Gastrocnemius medialis (tissue), 4 donors: ENCODE measurements around the gene MRTFA.

Experiments
- POLR2A ChIP-seq, 2 donors: fragments of 450-650 bp; IDR thresholded peaks; one replicate each; pipeline ENCODE4 v1.6.1; 2017; ENCODE audit warnings: antibody characterized with exemption in 2 of 2, mild to moderate bottlenecking in 2 of 2, moderate library complexity in 2 of 2
- TF ChIP-seq, protein P1 (sequence below), 5 experiments: fragments of 450-650 bp in 3 of 5; fragments of 200-600 bp in 2 of 5; sonication (generic) in 2 of 5; IDR thresholded peaks in 4 of 5; conservative IDR thresholded peaks in 1 of 5; 1 replicate in 4 of 5; 2 replicates in 1 of 5; pipeline ENCODE4 v1.5.1; 2016 to 2019; ENCODE audit warnings: antibody characterized with exemption in 5 of 5, mild to moderate bottlenecking in 3 of 5, moderate library complexity in 3 of 5

DNA sequence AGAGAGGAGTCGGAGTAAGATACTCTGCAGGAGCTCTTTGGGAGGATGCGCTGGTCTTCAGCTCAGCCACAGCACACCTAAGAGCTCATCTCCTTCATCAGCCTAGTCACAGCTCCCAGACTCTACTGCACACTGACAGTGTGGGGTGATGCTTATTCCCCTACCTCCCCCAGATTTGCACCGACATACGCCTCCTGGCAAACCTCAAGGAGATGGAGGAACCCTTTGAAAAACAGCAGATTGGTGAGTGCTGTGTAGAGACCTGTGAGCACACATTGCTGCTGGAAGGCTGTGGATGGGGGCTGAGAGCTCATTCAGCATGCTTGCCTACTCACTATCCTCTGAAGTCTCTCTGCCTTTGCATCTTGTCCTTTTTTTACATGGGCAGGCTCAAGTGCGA is 275.4 kb downstream of the MRTFA start:
- TF ChIP-seq, protein P1, sequence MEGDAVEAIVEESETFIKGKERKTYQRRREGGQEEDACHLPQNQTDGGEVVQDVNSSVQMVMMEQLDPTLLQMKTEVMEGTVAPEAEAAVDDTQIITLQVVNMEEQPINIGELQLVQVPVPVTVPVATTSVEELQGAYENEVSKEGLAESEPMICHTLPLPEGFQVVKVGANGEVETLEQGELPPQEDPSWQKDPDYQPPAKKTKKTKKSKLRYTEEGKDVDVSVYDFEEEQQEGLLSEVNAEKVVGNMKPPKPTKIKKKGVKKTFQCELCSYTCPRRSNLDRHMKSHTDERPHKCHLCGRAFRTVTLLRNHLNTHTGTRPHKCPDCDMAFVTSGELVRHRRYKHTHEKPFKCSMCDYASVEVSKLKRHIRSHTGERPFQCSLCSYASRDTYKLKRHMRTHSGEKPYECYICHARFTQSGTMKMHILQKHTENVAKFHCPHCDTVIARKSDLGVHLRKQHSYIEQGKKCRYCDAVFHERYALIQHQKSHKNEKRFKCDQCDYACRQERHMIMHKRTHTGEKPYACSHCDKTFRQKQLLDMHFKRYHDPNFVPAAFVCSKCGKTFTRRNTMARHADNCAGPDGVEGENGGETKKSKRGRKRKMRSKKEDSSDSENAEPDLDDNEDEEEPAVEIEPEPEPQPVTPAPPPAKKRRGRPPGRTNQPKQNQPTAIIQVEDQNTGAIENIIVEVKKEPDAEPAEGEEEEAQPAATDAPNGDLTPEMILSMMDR (IDR thresholded peaks at IDR 0.05 in 4 of 5, conservative IDR thresholded peaks at IDR 0.05 in 1 of 5), result no peak
- no peak for TF ChIP-seq POLR2A (IDR thresholded peaks at IDR 0.05)
